HG03060 (cell line): Measurements from ENCODE around the gene PIWIL4.
"Not testable (repeated sequence)": the region's sequence is repeated elsewhere in the genome, so short reads cannot be mapped to it uniquely, and the experiment has no call there.

Experiments used
- ATAC-seq: cut with Tn5 transposase; IDR thresholded peaks from one replicate; pipeline ENCODE4 v1.9.1; 2021; ENCODE audit warnings: low read depth, moderate number of reproducible peaks; ENCODE audit not compliant: unreplicated experiment

The PIWIL4 gene

GRCh38 chr11:94583213-94583865, 16.2 kb downstream of the PIWIL4 start:
- no peak for ATAC-seq

- no peak for ATAC-seq
These were observed 16.8 kb downstream of the PIWIL4 start for GRCh38 chr11:94583866-94584500.

- ATAC-seq, result no peak
These were observed 17.8 kb downstream of the PIWIL4 start for GRCh38 chr11:94584978-94585377.

- no peak for ATAC-seq
These were observed 18.2 kb downstream of the PIWIL4 start for GRCh38 chr11:94585399-94585798.

- no peak for ATAC-seq
These were observed 19.4 kb downstream of the PIWIL4 start for GRCh38 chr11:94586546-94586945.

- no peak for ATAC-seq
These were observed 19.8 kb downstream of the PIWIL4 start for GRCh38 chr11:94586978-94587377.

- ATAC-seq, result no peak
These were observed 21.3 kb downstream of the PIWIL4 start for GRCh38 chr11:94588366-94588942.

- no peak for ATAC-seq
These were observed 23.3 kb downstream of the PIWIL4 start for GRCh38 chr11:94590352-94591041.

- peak; percentile 65 for ATAC-seq
These were observed 25.9 kb downstream of the PIWIL4 start for GRCh38 chr11:94593030-94593429.

GRCh38 chr11:94595076-94595475, 27.9 kb downstream of the PIWIL4 start:
- no peak for ATAC-seq

GRCh38 chr11:94597896-94598295, 30.7 kb downstream of the PIWIL4 start:
- no peak for ATAC-seq

- no peak for ATAC-seq
These were observed 32.3 kb downstream of the PIWIL4 start for GRCh38 chr11:94599510-94599909.

- ATAC-seq, result peak; percentile 84
These were observed 35.5 kb downstream of the PIWIL4 start for GRCh38 chr11:94602430-94603372.

- ATAC-seq, result no peak
These were observed 36.4 kb downstream of the PIWIL4 start for GRCh38 chr11:94603587-94603986.

- no peak for ATAC-seq
These were observed 37.3 kb downstream of the PIWIL4 start for GRCh38 chr11:94604482-94604881.

- no peak for ATAC-seq
These were observed 46.0 kb downstream of the PIWIL4 start for GRCh38 chr11:94613120-94613519.

- no peak for ATAC-seq
These were observed 56.1 kb downstream of the PIWIL4 start for GRCh38 chr11:94623120-94623735.

GRCh38 chr11:94625422-94625821, 58.3 kb downstream of the PIWIL4 start:
- not testable (repeated sequence) for ATAC-seq

- ATAC-seq, result not testable (repeated sequence)
These were observed 59.9 kb downstream of the PIWIL4 start for GRCh38 chr11:94627003-94627560.

- no peak for ATAC-seq
These were observed 62.6 kb downstream of the PIWIL4 start for GRCh38 chr11:94629741-94630140.
